ENCODE data around the gene CDCA8. TPM values are rescaled to one million over a fixed set of nuclear protein-coding genes. Genes with fewer than 3 reads are reported as not detected.

CDCA8 gene
- total and polyA plus RNA-seq, 2 of the 4 experiments (the other 2 are of a cell fraction): 5.9 to 25.7 TPM

- Histone ChIP-seq H3K36me3 (ENCODE audit: control insufficient read depth, insufficient read depth, low read length) (no peaks in the 10 kb centered on the region), H3K23ac (ENCODE audit: low read depth, low read length) (no peak overlapping the region), H3K14ac (replicated peaks; ENCODE audit: low read depth, low read length) (no peak overlapping the region), H2AFZ (replicated peaks; ENCODE audit: low read length, poor library complexity) (no peak overlapping the region), H4K91ac (ENCODE audit: insufficient read depth, low read depth, low read length) (no peak overlapping the region), H2AK5ac (ENCODE audit: low read depth, low read length) (no peak overlapping the region), H2BK120ac (ENCODE audit: low read depth, low read length) (no peak overlapping the region), H3K9me1 (ENCODE audit: insufficient read depth, low read length) (no peaks in the 10 kb centered on the region), H3K79me1 (ENCODE audit: low read depth in 1 of 2, low read length in 2 of 2) (no peaks in the 10 kb centered on the region), H2AK9ac (replicated peaks; ENCODE audit: low read depth, low read length, poor library complexity) (no peak overlapping the region), H3K27me3 (ENCODE audit: control insufficient read depth, insufficient read depth, low read length) (peaks cover 30% of the 10 kb centered on the region), H3K18ac (ENCODE audit: low read depth, low read length) (no peak overlapping the region), H3K9ac (ENCODE audit: low read depth, low read length) (no peak overlapping the region), H3K4ac (ENCODE audit: low read depth, low read length) (no peak overlapping the region), H2BK20ac (ENCODE audit: low read depth, low read length) (no peak overlapping the region), H4K20me1 (ENCODE audit: insufficient read depth, low read length) (no peaks in the 10 kb centered on the region), H2BK15ac (ENCODE audit: low read depth, low read length) (no peak overlapping the region), H3K9me3 (ENCODE audit: control insufficient read depth, insufficient read depth, low read length) (no peaks in the 10 kb centered on the region), H4K8ac (ENCODE audit: low read depth in 2 of 2, low read length in 2 of 2) (no peak overlapping the region), H3K4me1 (ENCODE audit: control insufficient read depth, insufficient read depth, low read length) (no peaks in the 10 kb centered on the region), H4K5ac (ENCODE audit: low read depth, low read length) (no peak overlapping the region), H3K27ac (ENCODE audit: insufficient read depth, low read length) (no peak overlapping the region), H2BK5ac (ENCODE audit: low read depth, low read length, poor library complexity, severe bottlenecking) (no peak overlapping the region), H3K4me2 (ENCODE audit: low read depth, low read length) (no peak overlapping the region), H3K4me3 (ENCODE audit: insufficient read depth, low read depth, low read length) (no peak overlapping the region), H3K56ac (ENCODE audit: extremely low read depth, insufficient read depth, low read length) (no peak overlapping the region)
- no TSS peak for BruUV-seq (replicated peaks)
- in situ Hi-C loops (cut with MboI; ENCODE audit: low sequenced_read_pairs): no loop called here
- TF ChIP-seq RFX5 (IDR thresholded peaks at IDR 0.05; ENCODE audit: low read depth, low read length): no peak
- TF ChIP-seq BHLHE40 (IDR thresholded peaks at IDR 0.05; ENCODE audit: low read depth, low read length): no peak
- no peak for ATAC-seq (ENCODE audit: low read depth)
- WGBS, 2 experiments (ENCODE audit: extremely low coverage in 2 of 2, insufficient read length in 1 of 2): 83% methylated on average over 4 of the region's 14 CpGs; no CpG with 5 or more reads in 1 of the 2 experiments
- ChIA-PET POLR2A (ENCODE audit: unreplicated experiment) (no interaction called here), CTCF (no interaction called here)
- no peak for DNase-seq
- dilution Hi-C loops (cut with HindIII; ENCODE audit: low sequenced_read_pairs, unreplicated experiment): no loop called here
- intact Hi-C loops (cut with micrococcal nuclease): no loop called here
Measured at GRCh38 chr1:37657620-37658412, 34.5 kb upstream of the CDCA8 start.

Data from IMR-90 (cell line).